Neuronal stem cell (in vitro differentiated cells): Measurements from ENCODE around the gene HGFAC.
A peak's percentile ranks its signal among the peaks of the same experiment; 100 is the strongest.

Experiments used
- DNase-seq: peaks from one replicate; pipeline ENCODE4 v3.0.0-alpha.2; 2013; ENCODE audit warnings: low spot score
- H2AFZ ChIP-seq: one replicate; pipeline ENCODE4 v1.6.1; 2013; ENCODE audit warnings: mild to moderate bottlenecking, low read length, inconsistent platforms
- H2AK5ac ChIP-seq: 2 replicates; pipeline ENCODE4 v1.6.1; 2013; ENCODE audit warnings: low read depth, mild to moderate bottlenecking, inconsistent platforms, low read length, moderate library complexity, mixed read lengths
- H2BK120ac ChIP-seq: 2 replicates; pipeline ENCODE4 v1.6.1; 2013; ENCODE audit warnings: low read depth, mild to moderate bottlenecking, inconsistent platforms, low read length, moderate library complexity, mixed read lengths
- H2BK12ac ChIP-seq: one replicate; pipeline ENCODE4 v1.6.1; 2013; ENCODE audit warnings: low read length, inconsistent platforms
- H2BK15ac ChIP-seq: 2 replicates; pipeline ENCODE4 v1.6.1; 2013; ENCODE audit warnings: mild to moderate bottlenecking, low read length, inconsistent platforms, mixed read lengths
- H2BK5ac ChIP-seq: one replicate; pipeline ENCODE4 v1.6.1; 2013; ENCODE audit warnings: inconsistent platforms, mild to moderate bottlenecking, low read length, moderate library complexity
- H3K14ac ChIP-seq: one replicate; pipeline ENCODE4 v1.6.1; 2013; ENCODE audit warnings: low read length, inconsistent platforms
- H3K18ac ChIP-seq: 2 replicates; pipeline ENCODE4 v1.6.1; 2013; ENCODE audit warnings: low read length, inconsistent platforms
- H3K23ac ChIP-seq: 2 replicates; pipeline ENCODE4 v1.6.1; 2013; ENCODE audit warnings: low read depth, mild to moderate bottlenecking, mixed read lengths, low read length, inconsistent platforms; ENCODE audit not compliant: poor library complexity
- H3K27ac ChIP-seq: replicated peaks from 3 replicates; pipeline ENCODE4 v1.5.1; 2013; ENCODE audit warnings: low read length, inconsistent platforms
- H3K27me3 ChIP-seq, 3 experiments: 2 replicates each; pipeline ENCODE4 v1.6.1; 2013; ENCODE audit warnings: low read length in 3 of 3, mild to moderate bottlenecking in 2 of 3, inconsistent platforms in 1 of 3, low read depth in 1 of 3, mixed read lengths in 1 of 3, moderate library complexity in 1 of 3; ENCODE audit not compliant: control insufficient read depth in 3 of 3, insufficient read depth in 3 of 3
- H3K36me3 ChIP-seq, 2 donors: replicated peaks in 1 of 2; 2 replicates each; pipeline ENCODE4 v1.6.1; 2013; ENCODE audit warnings: low read length in 2 of 2; ENCODE audit not compliant: control insufficient read depth in 2 of 2, insufficient read depth in 2 of 2
- H3K4ac ChIP-seq: 2 replicates; pipeline ENCODE4 v1.6.1; 2013; ENCODE audit warnings: inconsistent platforms, mild to moderate bottlenecking, low read length, moderate library complexity
- H3K4me1 ChIP-seq, 2 donors: 1 replicate in 1 of 2; 2 replicates in 1 of 2; pipeline ENCODE4 v1.6.1; 2013; ENCODE audit warnings: low read length in 2 of 2, low read depth in 1 of 2; ENCODE audit not compliant: control insufficient read depth in 2 of 2, insufficient read depth in 1 of 2
- H3K4me2 ChIP-seq: one replicate; pipeline ENCODE4 v1.6.1; 2013; ENCODE audit warnings: mild to moderate bottlenecking, low read length, inconsistent platforms; ENCODE audit not compliant: insufficient read depth, poor library complexity, severe bottlenecking
- H3K4me3 ChIP-seq, 2 donors: 2 replicates each; pipeline ENCODE4 v1.5.1; 2013; ENCODE audit warnings: low read length in 2 of 2, mild to moderate bottlenecking in 2 of 2, inconsistent platforms in 1 of 2, moderate library complexity in 1 of 2
- H3K79me1 ChIP-seq: one replicate; pipeline ENCODE4 v1.6.1; 2013; ENCODE audit warnings: low read depth, mild to moderate bottlenecking, inconsistent platforms, low read length, moderate library complexity
- H3K9ac ChIP-seq: one replicate; pipeline ENCODE4 v1.6.1; 2013; ENCODE audit warnings: mild to moderate bottlenecking, low read depth, low read length, inconsistent platforms; ENCODE audit not compliant: poor library complexity
- H3K9me3 ChIP-seq, 2 donors: replicated peaks in 1 of 2; 2 replicates each; pipeline versions ENCODE3 to v1.6.1; 2013; ENCODE audit warnings: low read length in 2 of 2, mild to moderate bottlenecking in 2 of 2, inconsistent platforms in 1 of 2, low read depth in 1 of 2, mixed read lengths in 1 of 2, moderate library complexity in 1 of 2; ENCODE audit not compliant: control insufficient read depth in 2 of 2, insufficient read depth in 1 of 2
- H4K8ac ChIP-seq: one replicate; pipeline ENCODE4 v1.6.1; 2013; ENCODE audit warnings: low read depth, mild to moderate bottlenecking, inconsistent platforms, low read length, moderate library complexity
- H4K91ac ChIP-seq: one replicate; pipeline ENCODE4 v1.6.1; 2013; ENCODE audit warnings: low read length, low read depth, mild to moderate bottlenecking, inconsistent platforms; ENCODE audit not compliant: poor library complexity
- WGBS, 2 donors: extraction: QIAGEN DNeasy Blood & Tissue Kit; methylation state at CpG; one replicate each; pipeline ENCODE4 v1.1.7; 2013; ENCODE audit warnings: missing lambda C conversion rate in 2 of 2, mixed read lengths in 1 of 2; ENCODE audit not compliant: insufficient read length in 2 of 2, insufficient replicate concordance in 1 of 2; ENCODE audit errors: extremely low coverage in 2 of 2; 5-methylcytosine and 5-hydroxymethylcytosine counted together

HGFAC gene

DNA sequence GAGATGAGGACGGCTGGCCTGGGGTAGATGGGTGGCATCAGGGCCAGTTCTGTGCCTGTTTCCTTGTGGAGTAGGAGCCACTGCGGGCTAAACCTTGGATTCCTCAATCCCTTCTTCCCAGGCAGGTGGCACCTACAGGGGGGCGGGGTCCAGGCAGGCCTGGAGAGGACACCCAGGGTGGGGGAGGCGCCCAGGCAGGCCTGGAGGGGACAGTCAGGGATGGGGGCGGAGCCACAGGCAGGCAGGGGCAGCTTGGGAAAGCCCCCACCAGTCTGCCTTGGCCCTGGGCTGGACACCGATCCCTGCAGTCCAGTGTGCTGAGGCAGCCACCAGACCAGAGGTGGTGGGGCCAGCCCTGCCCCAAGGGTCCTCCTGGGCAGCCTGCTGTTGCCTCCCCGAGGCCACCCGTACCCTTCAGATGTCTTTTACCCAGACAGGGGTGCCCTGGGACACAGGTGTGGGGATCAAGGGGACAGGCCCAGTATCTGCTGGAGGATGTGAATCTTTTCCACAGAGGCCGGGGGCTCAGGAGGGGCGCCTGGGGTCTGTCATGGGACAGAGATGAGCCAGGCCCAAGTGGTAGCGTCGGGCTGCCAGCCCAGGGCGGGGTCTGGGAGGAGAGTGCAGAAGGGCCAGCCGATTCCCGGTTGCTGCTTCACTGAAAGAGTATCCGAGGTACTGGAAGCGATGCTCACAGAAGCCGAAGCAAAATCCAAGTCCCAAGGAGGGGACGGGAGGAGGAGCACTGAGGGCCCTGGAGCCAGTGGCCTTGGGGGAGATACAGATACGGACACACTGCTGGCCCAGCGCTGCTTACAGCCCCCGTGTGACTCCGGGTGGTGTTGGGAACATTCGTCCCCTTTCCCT lies 56.0 kb downstream of the HGFAC start:
- Histone ChIP-seq H2BK12ac (no peak overlapping the region), H4K91ac (no peak overlapping the region), H3K23ac (peak overlapping the region; percentile 55), H2BK15ac (no peak overlapping the region), H3K9me3 (no peaks in the 10 kb centered on the region), H3K36me3 (peaks cover 5 to 14% of the 10 kb centered on the region in 2 donors), H2BK5ac (no peak overlapping the region), H3K18ac (peak overlapping the region; percentile 64), H3K79me1 (peaks cover 7% of the 10 kb centered on the region), H3K4me2 (no peak overlapping the region), H3K27ac (no peak overlapping the region), H3K4ac (no peak overlapping the region), H3K4me3 (no peak overlapping the region), H4K8ac (no peak overlapping the region), H3K4me1 (peaks cover 17 to 18% of the 10 kb centered on the region in 2 donors), H3K27me3 (no peaks in the 10 kb centered on the region), H3K9ac (peak overlapping the region; percentile 12), H3K14ac (peak overlapping the region; percentile 56), H2AFZ (no peak overlapping the region), H2AK5ac (peak overlapping the region; percentile 63), H2BK120ac (no peak overlapping the region)
- DNase-seq, result no peak
- no CpG with 5 or more reads among the region's 24 CpGs for WGBS, 2 donors

GRCh38 chr4:3498407-3498806 lies 56.6 kb downstream of the HGFAC start:
- no peak overlapping the region for H2BK120ac ChIP-seq
- H3K36me3 ChIP-seq, result peaks cover 8 to 19% of the 10 kb centered on the region in 2 donors
- H3K14ac ChIP-seq, result peak overlapping the region; percentile 56
- H3K79me1 ChIP-seq, result peaks cover 12% of the 10 kb centered on the region
- no peak overlapping the region for H3K4me3 ChIP-seq
- no peaks in the 10 kb centered on the region for H3K27me3 ChIP-seq
- H2AFZ ChIP-seq, result no peak overlapping the region
- H2BK15ac ChIP-seq, result no peak overlapping the region
- peak overlapping the region; percentile 35 for H2AK5ac ChIP-seq
- no peak overlapping the region for H3K23ac ChIP-seq
- no peaks in the 10 kb centered on the region for H3K9me3 ChIP-seq
- H2BK12ac ChIP-seq, result no peak overlapping the region
- H3K4ac ChIP-seq, result no peak overlapping the region
- peaks cover 14 to 17% of the 10 kb centered on the region in 2 donors for H3K4me1 ChIP-seq
- H4K91ac ChIP-seq, result no peak overlapping the region
- H4K8ac ChIP-seq, result no peak overlapping the region
- H3K9ac ChIP-seq, result peak overlapping the region; percentile 12
- WGBS, 2 donors, result no CpG with 5 or more reads among the region's 11 CpGs
- no peak overlapping the region for H2BK5ac ChIP-seq
- no peak overlapping the region for H3K27ac ChIP-seq
- no peak for DNase-seq
- peak overlapping the region; percentile 64 for H3K18ac ChIP-seq
- no peak overlapping the region for H3K4me2 ChIP-seq
